ENCODE results near the gene SLC22A8.

- no peak for TF ChIP-seq CTCF (IDR thresholded peaks at IDR 0.05)
- TF ChIP-seq POLR2A (IDR thresholded peaks at IDR 0.05), result no peak
These were observed 3.9 kb upstream of the SLC22A8 start for GRCh38 chr11:63019506-63019905.

Data from adrenal gland (tissue), 5 donors.